GM19239 (cell line): ENCODE data around the gene ADAMTS8.

ENCODE experiments used
- DNase-seq: peaks from one replicate; pipeline ENCODE4 v3.0.0; 2011; ENCODE audit warnings: low spot score; ENCODE audit not compliant: insufficient read length
- FAIRE-seq: peaks from 2 replicates; lab custom pipeline; 2011; peaks lifted over from hg19 to GRCh38; lab: Jason Lieb, UNC

The ADAMTS8 gene

GRCh38 chr11:130428316-130429119 is at the start of gene ADAMTS8:
Gene ADAMTS8, minus strand, starts transcription at chr11:130428609. Its CDS starts 323 bp downstream, at chr11:130428286.
- FAIRE-seq: no peak
- no peak for DNase-seq

- FAIRE-seq: no peak
- DNase-seq: no peak
Measured at GRCh38 chr11:130477586-130478203, 49.3 kb upstream of the ADAMTS8 start.

- no peak for FAIRE-seq
Measured at GRCh38 chr11:130476922-130477491, 48.6 kb upstream of the ADAMTS8 start.

GRCh38 chr11:130476200-130476921 is 48.0 kb upstream of the ADAMTS8 start:
- FAIRE-seq (no peak), DNase-seq (no peak)

More at GRCh38 chr11:130476922-130477491, 48.6 kb upstream of the ADAMTS8 start:
- DNase-seq: no peak

GRCh38 chr11:130475426-130476053 is 47.1 kb upstream of the ADAMTS8 start:
- DNase-seq (no peak), FAIRE-seq (no peak)

- no peak for DNase-seq
- FAIRE-seq: no peak
Measured at GRCh38 chr11:130474637-130475400, 46.4 kb upstream of the ADAMTS8 start.

GRCh38 chr11:130473795-130474377 is 45.5 kb upstream of the ADAMTS8 start:
- no peak for FAIRE-seq

GRCh38 chr11:130473056-130473794 is 44.8 kb upstream of the ADAMTS8 start:
- no peak for DNase-seq
- no peak for FAIRE-seq

More at GRCh38 chr11:130473795-130474377, 45.5 kb upstream of the ADAMTS8 start:
- DNase-seq: no peak

- FAIRE-seq: no peak
- DNase-seq: no peak
Measured at GRCh38 chr11:130472434-130472961, 44.1 kb upstream of the ADAMTS8 start.

GRCh38 chr11:130471731-130472433 is 43.5 kb upstream of the ADAMTS8 start:
- DNase-seq (no peak), FAIRE-seq (no peak)

- no peak for DNase-seq
- FAIRE-seq: no peak
Measured at GRCh38 chr11:130470832-130471706, 42.7 kb upstream of the ADAMTS8 start.

GRCh38 chr11:130469181-130469580 is 40.8 kb upstream of the ADAMTS8 start:
- FAIRE-seq (no peak), DNase-seq (no peak)

- no peak for FAIRE-seq
Measured at GRCh38 chr11:130467116-130467900, 38.9 kb upstream of the ADAMTS8 start.

GRCh38 chr11:130465263-130465662 is 36.9 kb upstream of the ADAMTS8 start:
- FAIRE-seq (no peak), DNase-seq (no peak)

More at GRCh38 chr11:130467116-130467900, 38.9 kb upstream of the ADAMTS8 start:
- no peak for DNase-seq

- FAIRE-seq (no peak), DNase-seq (no peak)
Measured at GRCh38 chr11:130464291-130464812, 35.9 kb upstream of the ADAMTS8 start.

- FAIRE-seq: no peak
- no peak for DNase-seq
Measured at GRCh38 chr11:130462931-130463330, 34.5 kb upstream of the ADAMTS8 start.
